Neural cell (in vitro differentiated cells): ENCODE results near the gene RBBP8NL.

Experiments
- REST ChIP-seq: IDR thresholded peaks from 2 replicates; pipeline ENCODE4 v1.6.1; 2012; ENCODE audit warnings: borderline replicate concordance
- TF ChIP-seq, protein P1 (sequence below): fragments of 450-650 bp; IDR thresholded peaks from 2 replicates; pipeline ENCODE4 v1.5.1; 2014; ENCODE audit warnings: antibody characterized with exemption, mild to moderate bottlenecking, moderate library complexity; ENCODE audit not compliant: poor library complexity, severe bottlenecking

GRCh38 chr20:62446481-62446880 lies 19.1 kb upstream of the RBBP8NL start:
- TF ChIP-seq, protein P1, sequence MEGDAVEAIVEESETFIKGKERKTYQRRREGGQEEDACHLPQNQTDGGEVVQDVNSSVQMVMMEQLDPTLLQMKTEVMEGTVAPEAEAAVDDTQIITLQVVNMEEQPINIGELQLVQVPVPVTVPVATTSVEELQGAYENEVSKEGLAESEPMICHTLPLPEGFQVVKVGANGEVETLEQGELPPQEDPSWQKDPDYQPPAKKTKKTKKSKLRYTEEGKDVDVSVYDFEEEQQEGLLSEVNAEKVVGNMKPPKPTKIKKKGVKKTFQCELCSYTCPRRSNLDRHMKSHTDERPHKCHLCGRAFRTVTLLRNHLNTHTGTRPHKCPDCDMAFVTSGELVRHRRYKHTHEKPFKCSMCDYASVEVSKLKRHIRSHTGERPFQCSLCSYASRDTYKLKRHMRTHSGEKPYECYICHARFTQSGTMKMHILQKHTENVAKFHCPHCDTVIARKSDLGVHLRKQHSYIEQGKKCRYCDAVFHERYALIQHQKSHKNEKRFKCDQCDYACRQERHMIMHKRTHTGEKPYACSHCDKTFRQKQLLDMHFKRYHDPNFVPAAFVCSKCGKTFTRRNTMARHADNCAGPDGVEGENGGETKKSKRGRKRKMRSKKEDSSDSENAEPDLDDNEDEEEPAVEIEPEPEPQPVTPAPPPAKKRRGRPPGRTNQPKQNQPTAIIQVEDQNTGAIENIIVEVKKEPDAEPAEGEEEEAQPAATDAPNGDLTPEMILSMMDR, result no peak
- no peak for TF ChIP-seq REST
